COLO829 (cell line): Measurements from ENCODE around the gene HOGA1.
"Not testable (repeated sequence)": the region's sequence is repeated elsewhere in the genome, so short reads cannot be mapped to it uniquely, and the experiment has no call there.

Experiments
- DNase-seq: peaks from one replicate; pipeline ENCODE4 v3.0.0; 2012; ENCODE audit warnings: low spot score

The HOGA1 gene

DNA sequence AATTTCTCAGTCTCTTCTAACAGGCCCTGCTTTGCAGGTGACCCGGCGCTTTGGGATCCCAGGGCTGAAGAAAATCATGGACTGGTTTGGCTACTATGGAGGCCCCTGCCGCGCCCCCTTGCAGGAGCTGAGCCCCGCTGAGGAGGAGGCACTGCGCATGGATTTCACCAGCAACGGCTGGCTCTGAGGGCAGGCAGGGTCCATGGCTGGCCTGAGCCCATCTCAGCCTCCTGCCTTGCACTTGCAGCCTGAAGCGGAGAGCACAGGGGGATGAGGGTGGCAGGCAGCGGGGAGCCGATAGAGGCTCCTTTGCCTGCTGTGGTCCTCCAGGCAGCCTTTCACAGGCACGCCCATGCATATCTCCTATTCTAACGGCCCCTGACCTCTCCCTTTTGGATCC is 27.3 kb downstream of the HOGA1 start:
- DNase-seq = no peak

GRCh38 chr10:97612386-97612785 is 28.2 kb downstream of the HOGA1 start:
- DNase-seq = peak; percentile 81

- DNase-seq = no peak
Measured at GRCh38 chr10:97618285-97618684, 34.1 kb downstream of the HOGA1 start.

- DNase-seq = no peak
Measured at GRCh38 chr10:97618733-97619132, 34.5 kb downstream of the HOGA1 start.

- DNase-seq = no peak
Measured at GRCh38 chr10:97623277-97623676, 39.1 kb downstream of the HOGA1 start.

GRCh38 chr10:97627731-97628130 is 43.5 kb downstream of the HOGA1 start:
- no peak for DNase-seq

DNA sequence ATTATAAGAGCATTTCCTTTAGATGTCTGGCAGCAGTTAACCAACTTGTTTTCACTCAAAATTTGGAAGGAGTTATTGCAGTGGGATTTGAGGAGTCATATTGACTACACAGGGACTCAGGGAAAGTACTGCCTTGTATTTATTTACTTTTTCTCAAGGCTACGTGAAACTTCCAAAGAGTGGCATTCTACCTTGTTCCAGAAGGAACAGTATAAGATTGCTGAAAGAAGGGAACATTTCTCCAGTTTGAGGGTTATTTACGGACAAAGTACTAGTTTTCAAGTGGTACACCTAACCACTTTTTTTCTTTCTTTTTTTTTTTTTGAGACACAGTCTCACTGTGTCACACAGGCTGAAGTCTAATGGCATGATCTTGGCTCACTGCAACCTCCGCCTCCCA is 44.0 kb downstream of the HOGA1 start:
- DNase-seq = no peak

DNA sequence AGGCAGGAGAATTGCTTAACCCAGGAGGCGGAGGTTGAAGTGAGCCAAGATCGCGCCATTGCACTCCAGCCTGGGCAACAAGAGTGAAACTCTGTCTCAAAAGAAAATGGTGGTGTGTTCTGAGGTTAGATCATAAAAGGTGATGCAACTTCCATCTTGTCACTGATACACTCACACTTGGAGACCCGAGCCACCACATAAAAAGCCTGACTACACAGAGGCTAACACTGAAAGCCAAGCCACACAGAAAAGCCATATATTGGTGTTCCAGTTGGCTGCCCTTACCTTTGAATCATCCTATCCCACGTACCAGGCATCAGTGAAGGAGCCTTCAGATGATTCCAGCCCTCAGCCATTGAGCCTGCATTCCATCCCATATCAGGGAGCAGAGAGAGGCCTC is 45.1 kb downstream of the HOGA1 start:
- no peak for DNase-seq

- DNase-seq = no peak
Measured at GRCh38 chr10:97631098-97631497, 46.9 kb downstream of the HOGA1 start.

GRCh38 chr10:97632949-97633884 is 49.0 kb downstream of the HOGA1 start, which contains the start of gene MORN4:
MORN4 (minus strand) TSS chr10:97633500; CDS start chr10:97619653, 13,847 bp downstream.
- peak; percentile 71 for DNase-seq

DNA sequence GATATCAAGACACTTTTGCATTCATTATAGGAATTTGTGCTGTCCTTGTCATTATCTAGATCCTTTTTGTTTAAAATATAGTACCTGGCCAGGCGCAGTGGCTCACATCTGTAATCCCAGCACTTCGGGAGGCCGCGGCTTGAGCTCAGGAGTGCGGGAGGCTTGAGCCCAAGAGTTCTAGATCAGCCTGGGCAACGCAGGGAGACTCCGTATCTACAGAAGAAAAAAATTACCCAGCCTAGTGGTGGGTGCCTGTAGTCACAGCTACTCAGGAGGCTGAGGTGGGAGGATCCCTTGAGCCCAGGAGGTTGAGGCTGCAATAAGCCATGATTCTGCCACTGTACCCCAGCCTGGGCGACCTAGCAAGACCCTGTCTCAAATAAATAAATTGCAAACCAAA is 49.7 kb downstream of the HOGA1 start:
- DNase-seq = no peak

DNA sequence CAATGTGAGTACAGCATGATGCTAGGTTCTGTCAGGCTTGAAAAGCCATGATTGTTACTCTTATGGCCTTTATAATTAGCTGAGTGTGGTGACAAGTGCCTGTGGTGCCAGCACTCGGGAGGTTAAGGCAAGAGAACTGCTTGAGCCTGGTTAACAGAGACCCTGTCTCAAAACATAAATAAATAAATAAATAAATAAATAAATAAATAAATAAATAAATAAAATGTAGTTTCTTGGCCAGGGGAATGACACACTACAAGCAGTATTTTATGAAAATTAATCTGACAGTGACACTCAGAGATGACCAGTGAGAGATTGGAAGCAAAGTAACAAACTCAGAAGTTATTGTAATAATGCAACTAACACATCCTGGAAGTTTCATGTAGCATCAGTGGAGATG is 51.4 kb downstream of the HOGA1 start:
- no peak for DNase-seq

- not testable (repeated sequence) for DNase-seq
Measured at GRCh38 chr10:97639090-97639489, 54.9 kb downstream of the HOGA1 start.

- DNase-seq = peak; percentile 94
Measured at GRCh38 chr10:97640174-97640867, 56.1 kb downstream of the HOGA1 start, which contains the start of gene PI4K2A. PI4K2A (plus strand) TSS chr10:97640671; CDS start chr10:97640743, 72 bp downstream.

DNA sequence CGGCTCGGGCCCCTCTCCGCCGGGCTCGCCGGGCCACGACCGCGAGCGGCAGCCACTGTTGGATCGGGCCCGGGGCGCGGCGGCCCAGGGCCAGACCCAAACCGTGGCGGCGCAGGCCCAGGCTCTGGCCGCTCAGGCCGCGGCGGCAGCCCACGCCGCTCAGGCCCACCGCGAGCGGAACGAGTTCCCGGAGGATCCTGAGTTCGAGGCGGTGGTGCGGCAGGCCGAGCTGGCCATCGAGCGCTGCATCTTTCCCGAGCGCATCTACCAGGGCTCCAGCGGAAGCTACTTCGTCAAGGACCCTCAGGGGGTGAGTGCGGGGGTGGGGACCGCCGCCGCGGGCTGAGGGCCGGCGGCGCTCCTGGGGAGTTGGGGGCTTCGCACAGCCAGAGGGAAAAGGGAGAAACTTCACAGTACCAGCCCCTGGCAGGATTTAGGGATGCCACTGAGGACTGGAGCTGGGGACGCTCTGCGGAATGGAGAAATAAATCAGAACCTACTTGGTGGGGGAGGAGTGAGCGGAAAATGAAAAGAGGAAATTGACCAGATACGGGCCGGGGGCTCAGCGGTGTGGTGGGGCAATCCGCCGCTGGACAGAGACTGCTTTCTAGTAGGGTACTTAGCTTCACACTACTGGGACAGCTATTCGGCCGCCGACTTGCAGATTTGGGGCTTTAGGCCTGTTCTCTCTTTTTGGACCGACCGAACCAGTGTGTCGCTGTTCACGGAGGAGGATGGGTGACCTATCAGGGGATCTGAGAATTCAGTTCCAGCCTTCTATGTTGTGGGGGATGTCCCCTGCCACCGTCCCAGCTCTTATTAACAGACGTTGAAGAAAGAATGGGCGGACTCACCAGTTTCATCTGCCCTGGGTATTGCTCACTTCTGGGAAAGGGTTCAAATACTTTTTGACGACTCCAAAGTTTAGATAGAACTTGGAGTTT is 57.0 kb downstream of the HOGA1 start:
- DNase-seq = no peak

DNA sequence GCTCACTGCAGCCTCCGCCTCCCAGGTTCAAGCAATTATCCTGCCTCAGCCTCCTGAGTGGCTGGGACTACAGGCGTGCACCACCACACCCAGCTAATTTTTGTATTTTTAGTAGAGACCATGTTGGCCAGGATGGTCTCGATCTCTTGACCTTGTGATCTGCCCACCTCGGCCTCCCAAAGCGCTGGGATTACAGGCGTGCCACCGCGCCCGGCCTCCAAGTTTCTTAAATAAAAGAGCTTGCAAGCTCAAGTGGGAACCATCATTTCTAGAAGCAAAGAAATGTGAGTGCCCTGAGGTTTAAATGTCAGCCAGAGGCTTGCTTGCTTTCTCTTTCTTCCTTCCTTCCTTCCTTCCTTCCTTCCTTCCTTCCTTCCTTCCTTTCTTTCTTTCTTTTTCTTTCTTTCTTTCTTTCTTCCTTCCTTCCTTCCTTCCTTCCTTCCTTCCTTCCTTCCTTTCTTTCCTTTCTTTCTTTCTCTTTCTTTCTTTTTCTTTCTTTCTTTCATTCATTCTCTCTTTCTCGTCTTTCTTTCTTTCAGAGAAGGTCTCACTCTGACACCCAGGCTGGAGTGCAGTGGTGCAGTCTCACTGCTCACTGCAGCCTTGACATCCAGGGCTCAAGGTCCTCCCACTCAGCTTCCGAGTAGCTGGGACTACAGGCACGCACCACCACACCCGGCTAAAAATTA is 58.4 kb downstream of the HOGA1 start:
- not testable (repeated sequence) for DNase-seq

DNA sequence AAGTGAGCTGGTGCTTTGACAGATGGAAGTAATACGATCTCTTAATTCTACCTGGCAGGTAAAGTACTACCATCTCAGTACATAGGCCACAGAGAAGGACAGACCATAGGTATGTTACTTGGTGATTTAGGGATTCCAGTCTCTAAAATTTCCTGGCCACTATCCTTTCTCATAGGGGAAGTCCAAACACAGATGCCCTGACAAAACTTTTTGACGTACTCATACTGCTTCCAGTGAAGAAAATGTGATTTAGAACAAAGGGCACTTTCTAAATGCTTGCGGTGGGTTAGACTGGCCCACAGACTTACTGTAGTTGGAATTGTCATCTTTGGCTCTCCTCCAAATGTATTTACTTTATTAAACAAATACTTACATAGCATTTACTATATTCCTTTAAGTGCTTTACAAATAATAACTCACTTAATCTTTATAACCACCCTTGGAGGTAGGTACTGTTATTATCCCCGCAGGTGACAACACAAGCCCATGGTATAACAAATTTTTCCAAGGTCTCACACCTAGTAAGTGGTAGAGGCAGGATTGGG is 59.3 kb downstream of the HOGA1 start:
- DNase-seq = no peak

GRCh38 chr10:97644936-97645335 is 60.7 kb downstream of the HOGA1 start:
- no peak for DNase-seq

- peak; percentile 63 for DNase-seq
Measured at GRCh38 chr10:97647556-97647955, 63.4 kb downstream of the HOGA1 start.

DNA sequence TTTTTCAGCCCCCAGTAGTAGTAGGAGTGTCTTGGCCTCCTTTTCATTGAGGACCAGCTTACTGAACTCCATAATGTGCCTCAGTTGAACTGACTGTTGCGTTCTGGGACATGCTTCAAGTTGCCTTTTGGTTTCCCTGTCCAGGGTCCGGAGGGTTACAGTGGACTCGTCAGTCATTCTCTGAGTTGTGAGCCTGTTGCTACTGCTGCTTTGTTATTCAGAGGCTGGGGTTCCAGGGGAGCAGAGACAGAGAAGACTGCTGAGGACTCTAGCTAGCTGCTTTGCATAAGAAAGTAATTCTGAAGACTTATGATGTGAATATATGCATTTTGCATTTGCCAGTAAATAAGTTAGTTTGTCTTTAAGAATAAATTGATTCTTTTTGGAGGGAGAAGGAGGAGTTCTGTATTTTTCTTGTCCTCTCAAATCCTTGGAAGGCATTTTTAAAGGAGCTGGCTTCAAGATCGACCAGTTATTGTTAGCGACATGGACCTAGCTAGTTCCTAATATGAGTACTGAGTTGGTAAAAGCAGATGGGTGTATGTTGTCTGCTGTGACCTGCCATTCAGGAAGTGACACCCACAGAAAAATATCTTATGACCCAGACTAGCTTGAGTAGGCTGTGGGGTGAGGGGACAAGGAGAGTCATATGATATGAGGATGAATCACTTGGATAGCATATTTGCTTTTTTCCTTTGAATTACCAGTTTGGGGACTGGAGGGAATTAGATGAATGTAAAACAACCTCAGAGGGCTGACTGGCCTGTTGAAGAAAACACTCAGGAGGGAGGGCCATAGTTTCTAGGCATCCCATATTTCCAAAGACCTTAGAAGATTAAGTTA is 64.6 kb downstream of the HOGA1 start:
- peak; percentile 73 for DNase-seq
